ENCODE results near the gene MAP2K7.
A peak's percentile ranks its signal among the peaks of the same experiment; 100 is the strongest.
"Not testable (repeated sequence)": the region's sequence is repeated elsewhere in the genome, so short reads cannot be mapped to it uniquely, and the experiment has no call there.

Gene MAP2K7

DNA sequence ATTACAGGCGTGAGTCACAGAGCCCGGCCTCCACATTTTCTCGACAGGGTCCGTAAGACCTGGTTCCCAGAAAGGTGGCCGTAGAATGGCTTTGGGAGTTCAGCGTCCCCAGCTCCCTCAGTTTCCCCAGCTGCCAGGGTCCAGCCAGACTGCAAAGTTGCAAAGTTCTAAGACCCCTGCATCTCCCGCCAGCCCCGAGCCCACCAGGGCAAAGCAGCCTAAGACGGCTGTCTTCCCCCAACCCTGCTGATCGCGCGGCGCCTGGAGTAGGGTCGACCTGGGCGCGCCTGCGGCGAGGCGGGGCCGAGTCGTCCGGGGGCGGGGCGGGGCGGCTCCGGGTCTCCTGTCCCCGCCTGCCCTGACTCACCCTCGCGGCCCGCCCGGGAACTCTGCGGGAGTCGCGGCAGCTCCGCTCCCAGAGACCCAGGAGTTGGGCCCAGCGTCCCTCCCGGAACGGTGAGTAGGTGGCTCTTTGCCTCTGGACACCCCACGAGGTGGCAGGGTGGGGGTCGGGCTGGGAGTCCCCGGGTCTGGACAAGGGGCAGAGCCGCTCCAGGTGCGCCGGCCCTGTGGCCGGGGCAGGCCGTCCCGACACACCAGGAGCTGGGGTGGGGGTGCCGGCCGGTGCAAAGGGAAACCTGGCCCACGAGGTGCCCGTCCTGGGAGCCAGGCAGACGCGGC is 15.4 kb upstream of the MAP2K7 start, which contains the start of gene LRRC8E:
LRRC8E (plus strand) TSS at position 366 of the 681 bp plus-strand sequence. CDS start 7,094 bp downstream, outside the sequence.
- Histone ChIP-seq H3K4me3 (peak within 1 kb of the TSS; percentile 62), H3K27ac (no peak within 1 kb of the TSS)
- no peak for DNase-seq (ENCODE audit: low spot score)
- TF ChIP-seq, protein P1, sequence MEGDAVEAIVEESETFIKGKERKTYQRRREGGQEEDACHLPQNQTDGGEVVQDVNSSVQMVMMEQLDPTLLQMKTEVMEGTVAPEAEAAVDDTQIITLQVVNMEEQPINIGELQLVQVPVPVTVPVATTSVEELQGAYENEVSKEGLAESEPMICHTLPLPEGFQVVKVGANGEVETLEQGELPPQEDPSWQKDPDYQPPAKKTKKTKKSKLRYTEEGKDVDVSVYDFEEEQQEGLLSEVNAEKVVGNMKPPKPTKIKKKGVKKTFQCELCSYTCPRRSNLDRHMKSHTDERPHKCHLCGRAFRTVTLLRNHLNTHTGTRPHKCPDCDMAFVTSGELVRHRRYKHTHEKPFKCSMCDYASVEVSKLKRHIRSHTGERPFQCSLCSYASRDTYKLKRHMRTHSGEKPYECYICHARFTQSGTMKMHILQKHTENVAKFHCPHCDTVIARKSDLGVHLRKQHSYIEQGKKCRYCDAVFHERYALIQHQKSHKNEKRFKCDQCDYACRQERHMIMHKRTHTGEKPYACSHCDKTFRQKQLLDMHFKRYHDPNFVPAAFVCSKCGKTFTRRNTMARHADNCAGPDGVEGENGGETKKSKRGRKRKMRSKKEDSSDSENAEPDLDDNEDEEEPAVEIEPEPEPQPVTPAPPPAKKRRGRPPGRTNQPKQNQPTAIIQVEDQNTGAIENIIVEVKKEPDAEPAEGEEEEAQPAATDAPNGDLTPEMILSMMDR (IDR thresholded peaks at IDR 0.05), result no peak

DNA sequence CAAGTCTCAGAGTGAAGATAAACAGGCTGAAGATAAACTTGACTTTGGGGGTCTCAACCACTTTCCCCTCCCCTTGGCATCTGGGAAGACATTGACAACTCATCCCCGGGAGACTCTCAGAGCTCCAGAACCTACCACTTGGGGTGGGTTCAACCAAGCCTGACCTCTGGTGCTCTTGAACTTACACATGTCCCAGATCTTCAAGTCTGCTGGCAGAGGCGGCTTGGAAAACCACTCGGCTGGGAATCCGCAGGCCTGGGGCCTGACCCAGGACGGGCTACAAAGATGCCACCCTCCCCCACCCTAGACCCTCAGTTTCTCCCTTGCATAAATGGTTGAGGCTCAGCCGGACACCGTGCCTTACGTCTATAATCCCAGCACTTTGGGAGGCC is 14.9 kb upstream of the MAP2K7 start:
- Histone ChIP-seq H3K27ac (no peak overlapping the region), H3K4me3 (peak overlapping the region; percentile 62)
- TF ChIP-seq, protein P1 (IDR thresholded peaks at IDR 0.05), result no peak
- no peak for DNase-seq (ENCODE audit: low spot score)

DNA sequence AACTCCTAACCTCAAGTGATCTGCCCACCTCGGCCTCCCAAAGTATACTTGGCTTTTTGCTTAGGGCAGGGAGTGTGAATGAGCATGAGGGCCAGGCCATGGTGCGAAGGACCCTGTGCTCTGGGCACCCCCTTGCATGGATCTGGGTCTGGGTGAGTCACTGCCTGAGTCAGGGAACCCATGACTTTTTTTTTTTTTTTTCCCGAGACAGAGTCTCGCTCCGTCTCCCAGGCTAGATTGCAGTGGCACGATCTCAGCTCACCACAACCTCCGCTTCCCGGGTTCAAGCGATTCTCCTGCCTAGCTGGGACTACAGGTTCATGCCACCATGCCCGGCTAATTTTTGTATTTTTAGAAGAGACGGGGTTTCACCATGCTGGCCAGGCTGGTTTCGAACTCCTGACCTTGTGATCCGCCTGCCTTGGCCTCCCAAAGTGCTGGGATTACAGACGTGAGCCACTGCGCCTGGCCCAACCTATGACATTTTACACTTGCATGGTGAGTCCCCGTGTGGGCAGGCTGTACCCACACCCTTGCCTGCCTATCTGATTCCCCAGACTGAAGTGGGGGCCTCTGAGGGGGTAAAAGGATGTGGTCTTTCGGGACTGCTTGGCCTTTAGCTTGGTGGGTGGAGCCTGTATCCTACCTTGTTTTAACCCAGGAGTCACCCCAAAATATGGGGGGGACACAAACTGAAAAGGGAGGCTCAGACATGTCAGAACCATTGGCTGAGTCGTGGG is 10.1 kb upstream of the MAP2K7 start:
- DNase-seq (ENCODE audit: low spot score); H3K4me3 ChIP-seq; H3K27ac ChIP-seq: not testable (repeated sequence)

DNA sequence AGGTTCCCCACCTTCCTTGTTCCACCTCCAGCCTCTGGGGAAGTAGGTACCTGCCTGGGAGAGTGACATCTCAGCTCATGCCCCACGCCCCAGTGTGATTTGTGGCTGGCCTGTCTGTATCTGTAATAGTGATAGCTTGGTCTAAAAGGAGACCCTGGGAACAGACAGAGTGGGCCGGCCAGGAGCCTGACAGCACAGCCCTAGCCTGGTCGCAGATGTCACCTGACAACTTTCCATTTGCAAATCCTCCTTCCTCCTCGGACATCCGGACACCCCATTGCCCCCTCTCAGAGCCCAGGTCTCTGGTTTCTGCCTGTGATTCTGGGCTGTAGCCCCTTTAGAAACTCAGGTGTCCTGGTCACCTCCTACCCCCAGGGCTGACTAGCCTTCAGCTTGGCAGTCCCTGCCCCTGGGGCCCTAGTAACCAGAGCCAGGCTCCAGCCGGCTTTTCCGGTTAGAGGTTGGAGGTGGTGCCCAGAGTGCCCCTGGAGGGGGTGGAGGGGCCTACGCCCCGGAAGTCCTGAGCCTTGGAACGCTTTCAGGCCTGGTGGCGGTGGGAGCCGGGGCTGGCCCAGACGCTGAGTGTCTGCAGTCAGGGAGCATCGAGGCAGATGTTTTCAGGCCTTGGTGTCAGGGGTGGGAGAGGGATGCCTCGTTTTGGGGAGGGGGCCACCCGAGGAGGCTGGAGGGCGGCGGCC is 8.9 kb upstream of the MAP2K7 start:
- TF ChIP-seq, protein P1 (IDR thresholded peaks at IDR 0.05), result no peak
- Histone ChIP-seq H3K27ac (no peak overlapping the region), H3K4me3 (no peak overlapping the region)
- DNase-seq (ENCODE audit: low spot score), result no peak

DNA sequence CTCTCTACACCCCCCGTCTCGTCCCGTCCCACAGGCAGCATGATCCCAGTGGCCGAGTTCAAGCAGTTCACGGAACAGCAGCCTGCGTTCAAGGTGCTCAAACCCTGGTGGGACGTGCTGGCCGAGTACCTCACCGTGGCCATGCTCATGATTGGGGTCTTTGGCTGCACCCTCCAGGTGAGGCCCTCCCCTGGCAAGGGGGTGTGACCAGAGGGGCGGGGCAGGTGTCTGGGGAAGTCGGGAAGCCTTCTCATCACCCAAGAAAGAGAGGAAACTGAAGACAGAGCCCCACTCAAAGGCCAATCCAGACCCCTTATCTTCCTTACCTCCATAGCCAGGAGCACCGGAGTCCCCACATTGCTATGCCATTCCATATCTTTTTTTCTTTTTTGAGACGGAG is 8.1 kb upstream of the MAP2K7 start:
- DNase-seq (ENCODE audit: low spot score), result no peak
- H3K4me3 ChIP-seq, result no peak overlapping the region
- TF ChIP-seq, protein P1 (IDR thresholded peaks at IDR 0.05), result no peak
- no peak overlapping the region for H3K27ac ChIP-seq

DNA sequence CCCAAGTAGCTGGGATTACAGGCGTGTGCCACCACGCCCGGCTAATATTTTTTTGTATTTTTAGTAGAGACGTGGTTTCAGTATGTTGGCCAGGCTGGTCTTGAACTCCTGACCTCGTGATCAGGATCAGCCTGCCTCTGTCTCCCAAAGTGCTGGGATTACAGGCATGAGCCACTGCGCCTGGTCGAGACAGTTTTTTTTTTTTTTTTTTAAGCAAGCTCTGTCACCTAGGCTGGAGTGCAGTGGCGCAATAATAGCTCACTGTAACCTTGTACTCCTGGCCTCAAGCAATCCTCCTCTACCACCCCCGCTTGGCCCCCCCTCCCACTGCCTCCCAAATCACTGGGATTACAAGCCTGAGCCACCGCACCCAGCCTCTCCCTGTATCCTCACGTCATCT is 6.4 kb upstream of the MAP2K7 start:
- no peak overlapping the region for H3K27ac ChIP-seq
- TF ChIP-seq, protein P1 (IDR thresholded peaks at IDR 0.05), result no peak
- no peak overlapping the region for H3K4me3 ChIP-seq
- no peak for DNase-seq (ENCODE audit: low spot score)

DNA sequence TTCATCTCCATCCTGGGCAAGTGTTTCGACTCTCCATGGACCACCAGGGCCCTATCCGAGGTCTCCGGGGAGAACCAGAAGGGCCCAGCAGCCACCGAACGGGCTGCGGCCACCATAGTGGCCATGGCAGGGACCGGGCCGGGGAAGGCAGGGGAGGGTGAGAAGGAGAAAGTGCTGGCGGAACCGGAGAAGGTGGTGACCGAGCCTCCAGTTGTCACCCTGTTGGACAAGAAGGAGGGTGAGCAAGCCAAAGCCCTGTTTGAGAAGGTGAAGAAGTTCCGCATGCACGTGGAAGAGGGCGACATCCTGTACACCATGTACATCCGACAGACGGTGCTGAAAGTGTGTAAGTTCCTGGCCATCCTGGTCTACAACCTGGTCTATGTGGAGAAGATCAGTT is 4.7 kb upstream of the MAP2K7 start:
- no peak for DNase-seq (ENCODE audit: low spot score)
- H3K27ac ChIP-seq, result no peak overlapping the region
- TF ChIP-seq, protein P1 (IDR thresholded peaks at IDR 0.05), result no peak
- H3K4me3 ChIP-seq, result no peak overlapping the region

All from coronary artery (tissue), 2 donors.